ENCODE data around the gene NFIC.

GRCh38 chr19:3330047-3330446 lies 36.3 kb upstream of the NFIC start:
- TF ChIP-seq CTCF (conservative IDR thresholded peaks at IDR 0.05) (no peak), EZH2 (IDR thresholded peaks at IDR 0.05; ENCODE audit: low read depth) (no peak)
